Astrocyte (in vitro differentiated cells and primary cell): ENCODE data around the gene EFCAB6. TPM values are rescaled to one million over a fixed set of nuclear protein-coding genes. Genes with fewer than 3 reads are reported as not detected.

Experiments
- DNase-seq: peaks from one replicate; pipeline ENCODE4 v3.0.0-alpha.2; 2010; ENCODE audit warnings: low read depth
- FAIRE-seq: peaks from 2 replicates; lab custom pipeline; 2011; peaks lifted over from hg19 to GRCh38; lab: Jason Lieb, UNC
- H2AFZ ChIP-seq: 2 replicates; pipeline ENCODE4 v1.6.0; 2012; ENCODE audit warnings: low read depth, low read length, inconsistent platforms
- H3K27ac ChIP-seq: 2 replicates; pipeline ENCODE4 v1.5.1; 2011; ENCODE audit warnings: low read depth, low read length, inconsistent platforms
- H3K27me3 ChIP-seq: 2 replicates; pipeline ENCODE4 v1.6.0; 2011; ENCODE audit warnings: low read length, inconsistent platforms; ENCODE audit not compliant: insufficient read depth
- H3K36me3 ChIP-seq: 2 replicates; pipeline ENCODE4 v1.5.1; 2011; ENCODE audit warnings: low read length, inconsistent platforms; ENCODE audit not compliant: insufficient read depth
- H3K4me1 ChIP-seq: 2 replicates; pipeline ENCODE4 v1.5.1; 2011; ENCODE audit warnings: low read length, inconsistent platforms; ENCODE audit not compliant: insufficient read depth
- H3K4me2 ChIP-seq: 2 replicates; pipeline ENCODE4 v1.6.0; 2012; ENCODE audit warnings: low read length, inconsistent platforms
- H3K4me3 ChIP-seq: 2 replicates; pipeline ENCODE4 v1.5.1; 2011; ENCODE audit warnings: low read depth, mild to moderate bottlenecking, low read length, inconsistent platforms; ENCODE audit not compliant: insufficient read depth
- H3K79me2 ChIP-seq: 2 replicates; pipeline ENCODE4 v1.6.0; 2012; ENCODE audit warnings: mild to moderate bottlenecking, low read length, inconsistent platforms; ENCODE audit not compliant: insufficient read depth
- H3K9ac ChIP-seq: 2 replicates; pipeline ENCODE4 v1.6.0; 2012; ENCODE audit warnings: mild to moderate bottlenecking, low read length, inconsistent platforms
- H3K9me3 ChIP-seq: 2 replicates; pipeline ENCODE4 v1.5.1; 2012; ENCODE audit warnings: low read depth, mild to moderate bottlenecking, low read length, inconsistent platforms; ENCODE audit not compliant: insufficient read depth
- H4K20me1 ChIP-seq: 2 replicates; pipeline ENCODE4 v1.6.0; 2012; ENCODE audit warnings: low read length, inconsistent platforms; ENCODE audit not compliant: insufficient read depth
- H3K27ac Mint-ChIP-seq: one replicate; pipeline ENCODE4 v1.8.0; 2021; ENCODE audit warnings: mild to moderate bottlenecking, mixed read lengths; ENCODE audit not compliant: unreplicated experiment
- H3K27me3 Mint-ChIP-seq: one replicate; pipeline ENCODE4 v1.8.0; 2021; ENCODE audit warnings: low read depth, mixed read lengths; ENCODE audit not compliant: unreplicated experiment
- H3K36me3 Mint-ChIP-seq: one replicate; pipeline ENCODE4 v1.8.0; 2021; ENCODE audit warnings: low read depth, mixed read lengths; ENCODE audit not compliant: unreplicated experiment
- H3K4me1 Mint-ChIP-seq: one replicate; pipeline ENCODE4 v1.8.0; 2021; ENCODE audit warnings: low read depth, mixed read lengths; ENCODE audit not compliant: unreplicated experiment
- H3K4me3 Mint-ChIP-seq: one replicate; pipeline ENCODE4 v1.8.0; 2021; ENCODE audit warnings: mild to moderate bottlenecking, moderate library complexity, mixed read lengths; ENCODE audit not compliant: unreplicated experiment
- H3K9me3 Mint-ChIP-seq: one replicate; pipeline ENCODE4 v1.8.0; 2021; ENCODE audit warnings: mild to moderate bottlenecking, mixed read lengths; ENCODE audit not compliant: unreplicated experiment
- CTCF ChIP-seq: IDR thresholded peaks from 2 replicates; pipeline ENCODE4 v1.5.1; 2011; ENCODE audit warnings: low read depth, mild to moderate bottlenecking, inconsistent platforms, low read length, moderate library complexity; ENCODE audit not compliant: insufficient read depth
- EZH2 ChIP-seq: IDR thresholded peaks from 2 replicates; pipeline ENCODE4 v1.6.1; 2012; ENCODE audit warnings: mild to moderate bottlenecking, low read length, inconsistent platforms; ENCODE audit not compliant: insufficient read depth
- total RNA-seq: library from RNA; stranded (reverse); gene quantifications from 2 replicates; pipeline ENCODE4 v1.2.1, GENCODE V29; 2021

Gene EFCAB6
- total RNA-seq, 1 donor from 2014 or later: 1.2 TPM

GRCh38 chr22:43682851-43683250 is 129.3 kb downstream of the EFCAB6 start:
- Histone ChIP-seq H3K9me3 (no peaks in the 10 kb centered on the region), H2AFZ (no peak overlapping the region), H3K27me3 (no peaks in the 10 kb centered on the region), H3K36me3 (no peaks in the 10 kb centered on the region), H3K79me2 (no peaks in the 10 kb centered on the region), H4K20me1 (no peaks in the 10 kb centered on the region), H3K27ac (no peak overlapping the region), H3K9ac (no peak overlapping the region), H3K4me2 (no peak overlapping the region), H3K4me3 (no peak overlapping the region), H3K4me1 (no peaks in the 10 kb centered on the region)
- Mint-ChIP-seq H3K27me3 (peaks cover 4% of the 10 kb centered on the region), H3K9me3 (peaks cover 3% of the 10 kb centered on the region), H3K4me3 (no peak overlapping the region), H3K4me1 (no peaks in the 10 kb centered on the region), H3K36me3 (no peaks in the 10 kb centered on the region), H3K27ac (no peak overlapping the region)
- FAIRE-seq (no peak), DNase-seq (no peak)
- no peak for TF ChIP-seq EZH2
- no peak for TF ChIP-seq CTCF

- TF ChIP-seq CTCF (no peak), EZH2 (no peak)
- Mint-ChIP-seq H3K27me3 (peaks cover 4% of the 10 kb centered on the region), H3K4me1 (no peaks in the 10 kb centered on the region), H3K9me3 (peaks cover 3% of the 10 kb centered on the region), H3K27ac (no peak overlapping the region), H3K4me3 (no peak overlapping the region), H3K36me3 (no peaks in the 10 kb centered on the region)
- no peaks in the 10 kb centered on the region for H3K36me3 ChIP-seq
- no peaks in the 10 kb centered on the region for H4K20me1 ChIP-seq
- DNase-seq (no peak), FAIRE-seq (no peak)
- H3K9ac ChIP-seq: no peak overlapping the region
- no peaks in the 10 kb centered on the region for H3K4me1 ChIP-seq
- H3K27me3 ChIP-seq: no peaks in the 10 kb centered on the region
- H3K4me3 ChIP-seq: no peak overlapping the region
- H2AFZ ChIP-seq: no peak overlapping the region
- H3K4me2 ChIP-seq: no peak overlapping the region
- H3K9me3 ChIP-seq: no peaks in the 10 kb centered on the region
- no peaks in the 10 kb centered on the region for H3K79me2 ChIP-seq
- H3K27ac ChIP-seq: no peak overlapping the region
Observed at GRCh38 chr22:43681731-43682360, 130.3 kb downstream of the EFCAB6 start.

GRCh38 chr22:43670513-43670912 is 141.6 kb downstream of the EFCAB6 start:
- TF ChIP-seq CTCF: no peak
- TF ChIP-seq EZH2: no peak
- FAIRE-seq: no peak
- Histone ChIP-seq H3K9me3 (no peaks in the 10 kb centered on the region), H3K27ac (no peak overlapping the region), H4K20me1 (no peaks in the 10 kb centered on the region), H3K4me1 (no peaks in the 10 kb centered on the region), H3K9ac (no peak overlapping the region), H3K4me3 (no peak overlapping the region), H2AFZ (no peak overlapping the region), H3K79me2 (no peaks in the 10 kb centered on the region), H3K36me3 (no peaks in the 10 kb centered on the region), H3K27me3 (no peaks in the 10 kb centered on the region), H3K4me2 (no peak overlapping the region)
- Mint-ChIP-seq H3K9me3 (no peaks in the 10 kb centered on the region), H3K27ac (no peak overlapping the region), H3K27me3 (peaks cover 8% of the 10 kb centered on the region), H3K36me3 (no peaks in the 10 kb centered on the region), H3K4me1 (no peaks in the 10 kb centered on the region), H3K4me3 (no peak overlapping the region)
- no peak for DNase-seq
